Spinal cord (tissue), 10 donors: ENCODE measurements around the gene NOTUM. TPM values are rescaled to one million over a fixed set of nuclear protein-coding genes. Genes with fewer than 3 reads are reported as not detected.
"Not testable (repeated sequence)": the region's sequence is repeated elsewhere in the genome, so short reads cannot be mapped to it uniquely, and the experiment has no call there.

ENCODE experiments used
- DNase-seq, 6 donors: peaks; one replicate each; pipeline versions ENCODE4 v3.0.0 to v3.0.0-alpha.2; 2013 to 2015; ENCODE audit warnings: low spot score in 6 of 6, low read depth in 4 of 6
- H3K27ac ChIP-seq: one replicate; pipeline ENCODE4 v1.5.1; 2013; ENCODE audit warnings: low read depth, low read length, control low read depth
- H3K27me3 ChIP-seq: one replicate; pipeline ENCODE4 v1.6.1; 2013; ENCODE audit warnings: low read length; ENCODE audit not compliant: control insufficient read depth, insufficient read depth
- H3K36me3 ChIP-seq: one replicate; pipeline ENCODE4 v1.6.1; 2013; ENCODE audit warnings: low read length; ENCODE audit not compliant: control insufficient read depth, insufficient read depth
- H3K4me1 ChIP-seq: one replicate; pipeline ENCODE4 v1.6.1; 2013; ENCODE audit warnings: low read length; ENCODE audit not compliant: control insufficient read depth, insufficient read depth
- H3K4me3 ChIP-seq: one replicate; pipeline ENCODE4 v1.5.1; 2013; ENCODE audit warnings: low read depth, low read length, control low read depth
- H3K9me3 ChIP-seq: one replicate; pipeline ENCODE4 v1.6.1; 2013; ENCODE audit warnings: low read length; ENCODE audit not compliant: control insufficient read depth, insufficient read depth
- WGBS: methylation state at CpG from one replicate; pipeline ENCODE4 v1.1.5; 2013; ENCODE audit warnings: missing lambda C conversion rate; ENCODE audit not compliant: insufficient coverage; 5-methylcytosine and 5-hydroxymethylcytosine counted together
- polyA plus RNA-seq, 2 donors: library from polyadenylated mRNA; unstranded; fragments of 120-200 nt; gene quantifications; one replicate each; pipeline ENCODE4 v1.2.1, GENCODE V29; 2013; ENCODE audit not compliant: insufficient read length in 2 of 2
- total RNA-seq, 2 donors: library from RNA; depleted of rRNA in 1 of 2; stranded (reverse); fragments of 120-200 nt in 1 of 2; fragments of >200 nt in 1 of 2; gene quantifications; one replicate each; pipeline versions ENCODE4 v1.2.3 to v1.2.4, GENCODE V29; 2013 to 2014
- donor health status: healthy.

Gene NOTUM
- total and polyA plus RNA-seq, 4 donors, result 0.82 to 3.0 (median 1.1) TPM

DNA sequence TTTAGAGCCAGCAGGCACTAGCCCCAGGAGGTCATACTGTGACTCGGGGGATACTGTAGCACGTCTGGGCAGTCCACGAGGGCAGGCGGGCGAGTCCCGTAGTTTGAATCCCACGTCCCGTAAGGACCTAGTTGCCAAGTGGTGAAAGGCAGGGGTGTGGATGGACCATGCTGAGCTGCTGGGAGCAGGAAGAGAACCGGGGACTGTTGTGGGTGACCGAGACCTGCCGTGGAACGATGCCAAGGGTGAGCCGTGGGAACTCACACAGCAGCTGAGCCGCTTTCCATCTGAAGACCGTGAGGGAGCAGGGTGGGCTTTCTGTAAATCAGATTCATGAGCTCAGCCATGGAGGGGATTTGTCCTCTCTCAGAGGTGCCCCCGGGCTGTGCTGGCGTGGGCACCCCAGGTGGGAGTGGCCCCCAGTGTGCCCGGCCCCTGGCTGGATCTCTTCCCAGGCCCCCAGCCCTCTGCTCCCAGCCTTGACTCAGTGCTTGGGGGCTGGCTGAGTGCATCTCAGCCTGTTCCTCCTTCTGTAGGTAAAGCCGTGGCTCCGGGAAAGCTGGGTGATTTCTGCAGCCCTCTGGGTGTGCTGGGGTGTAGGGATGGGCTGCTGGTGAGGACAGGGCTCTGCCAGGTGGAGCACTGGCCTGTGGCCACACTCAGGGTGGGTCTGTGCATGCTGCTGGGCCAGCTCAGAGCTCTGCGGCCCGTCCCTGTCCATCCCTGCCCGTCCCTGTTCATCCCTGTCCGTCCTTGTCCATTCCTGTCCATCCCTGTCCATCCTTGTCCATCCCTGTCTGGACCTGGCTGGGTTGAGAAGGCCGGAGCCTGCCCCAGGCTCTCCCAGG, 30.1 kb upstream of the NOTUM start:
- Histone ChIP-seq H3K4me3 (no peak overlapping the region), H3K27ac (peak overlapping the region; percentile 65), H3K4me1 (peaks cover 58% of the 10 kb centered on the region), H3K27me3 (no peaks in the 10 kb centered on the region), H3K9me3 (no peaks in the 10 kb centered on the region), H3K36me3 (peaks cover 93% of the 10 kb centered on the region)
- WGBS, result 58% methylated on average over 24 of the region's 25 CpGs
- no peak for DNase-seq

DNA sequence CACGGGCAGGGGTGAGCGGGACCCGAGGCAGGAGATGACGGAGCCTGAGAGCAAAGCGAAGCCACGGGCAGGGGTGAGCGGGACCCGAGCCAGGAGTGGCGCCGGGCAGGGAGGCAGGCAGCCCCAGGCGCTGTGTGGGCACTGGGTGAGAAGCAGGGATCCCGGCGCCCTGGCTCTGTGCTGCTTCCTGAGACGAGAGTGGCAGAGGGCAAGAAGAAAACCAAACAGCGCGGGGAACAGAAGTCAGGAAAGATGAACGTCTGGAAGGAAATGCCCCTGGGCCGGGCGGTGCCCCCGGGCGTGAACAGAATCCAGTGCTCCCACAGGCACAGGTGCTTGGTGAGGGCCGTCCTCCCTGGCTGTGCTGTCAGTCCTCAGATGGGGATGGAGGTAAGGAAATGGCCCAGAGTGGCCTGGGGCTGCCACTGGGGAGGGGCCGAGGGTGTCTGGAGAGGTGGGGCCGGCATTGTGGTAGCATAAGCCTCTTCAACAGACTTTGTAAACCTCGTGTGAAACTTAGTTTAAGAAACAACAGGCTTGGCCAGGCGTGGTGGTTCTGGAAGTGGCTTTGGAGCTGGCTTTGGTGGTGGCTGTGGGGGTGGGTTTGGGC, 26.3 kb upstream of the NOTUM start:
- Histone ChIP-seq H3K9me3 (no peaks in the 10 kb centered on the region), H3K36me3 (peaks cover 96% of the 10 kb centered on the region), H3K4me3 (no peak overlapping the region), H3K27me3 (no peaks in the 10 kb centered on the region), H3K4me1 (peaks cover 21% of the 10 kb centered on the region), H3K27ac (no peak overlapping the region)
- WGBS, result 93% methylated on average over 26 of the region's 26 CpGs
- DNase-seq, result no peak

DNA sequence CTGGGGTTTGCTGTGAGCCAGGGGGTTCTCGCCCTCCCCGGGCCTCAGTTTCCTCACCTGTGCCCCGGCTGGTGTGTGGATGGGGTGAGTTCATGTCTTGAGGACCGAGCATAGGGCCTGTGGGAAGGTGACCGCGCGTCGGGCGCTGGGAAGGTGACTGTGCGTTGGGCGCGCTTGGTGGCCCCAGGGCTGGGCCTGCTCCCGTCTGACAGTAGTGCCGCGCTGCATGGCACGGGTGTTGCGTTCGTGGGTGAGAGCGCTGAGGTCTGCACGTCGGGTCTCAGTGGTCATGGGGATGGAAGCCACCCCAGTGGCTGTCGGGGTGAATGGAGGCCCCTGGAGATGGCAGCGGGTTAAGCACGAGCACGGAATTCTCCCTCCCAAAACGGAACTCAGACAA, 25.6 kb upstream of the NOTUM start:
- no peak overlapping the region for H3K27ac ChIP-seq
- no peaks in the 10 kb centered on the region for H3K27me3 ChIP-seq
- DNase-seq, result no peak
- H3K4me3 ChIP-seq, result no peak overlapping the region
- peaks cover 14% of the 10 kb centered on the region for H3K4me1 ChIP-seq
- no peaks in the 10 kb centered on the region for H3K9me3 ChIP-seq
- 96% methylated on average over 26 of the region's 26 CpGs for WGBS
- peaks cover 93% of the 10 kb centered on the region for H3K36me3 ChIP-seq

DNA sequence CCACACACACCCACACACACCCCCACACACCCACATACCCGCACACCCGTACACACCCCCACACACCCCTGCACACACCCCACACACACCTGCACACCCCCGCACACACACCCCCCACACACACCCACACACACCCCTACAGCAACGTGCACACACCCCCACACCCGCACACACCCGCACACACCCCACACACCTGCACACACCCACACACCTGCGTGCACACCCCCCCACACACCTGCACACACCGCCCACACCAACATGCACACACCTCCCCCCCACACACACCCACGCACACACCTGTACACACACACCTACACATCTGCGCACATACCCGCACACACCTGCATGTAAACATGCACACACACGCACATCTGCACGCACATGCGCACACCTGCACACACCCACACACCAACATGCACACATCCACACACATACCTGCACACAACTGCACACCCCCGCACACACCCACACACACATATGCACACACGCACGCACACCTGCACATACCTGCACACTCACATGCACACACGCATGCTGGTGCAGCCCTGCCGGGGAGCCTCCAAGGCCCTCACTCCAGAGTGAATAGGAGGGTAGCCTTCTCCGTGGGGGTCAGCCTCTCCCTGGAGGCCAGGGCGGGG, 23.9 kb upstream of the NOTUM start:
- Histone ChIP-seq H3K4me3 (no peak overlapping the region), H3K4me1 (no peaks in the 10 kb centered on the region), H3K27ac (no peak overlapping the region), H3K27me3 (no peaks in the 10 kb centered on the region), H3K36me3 (peaks cover 84% of the 10 kb centered on the region), H3K9me3 (no peaks in the 10 kb centered on the region)
- DNase-seq, result no peak
- 93% methylated on average over 13 of the region's 21 CpGs for WGBS

DNA sequence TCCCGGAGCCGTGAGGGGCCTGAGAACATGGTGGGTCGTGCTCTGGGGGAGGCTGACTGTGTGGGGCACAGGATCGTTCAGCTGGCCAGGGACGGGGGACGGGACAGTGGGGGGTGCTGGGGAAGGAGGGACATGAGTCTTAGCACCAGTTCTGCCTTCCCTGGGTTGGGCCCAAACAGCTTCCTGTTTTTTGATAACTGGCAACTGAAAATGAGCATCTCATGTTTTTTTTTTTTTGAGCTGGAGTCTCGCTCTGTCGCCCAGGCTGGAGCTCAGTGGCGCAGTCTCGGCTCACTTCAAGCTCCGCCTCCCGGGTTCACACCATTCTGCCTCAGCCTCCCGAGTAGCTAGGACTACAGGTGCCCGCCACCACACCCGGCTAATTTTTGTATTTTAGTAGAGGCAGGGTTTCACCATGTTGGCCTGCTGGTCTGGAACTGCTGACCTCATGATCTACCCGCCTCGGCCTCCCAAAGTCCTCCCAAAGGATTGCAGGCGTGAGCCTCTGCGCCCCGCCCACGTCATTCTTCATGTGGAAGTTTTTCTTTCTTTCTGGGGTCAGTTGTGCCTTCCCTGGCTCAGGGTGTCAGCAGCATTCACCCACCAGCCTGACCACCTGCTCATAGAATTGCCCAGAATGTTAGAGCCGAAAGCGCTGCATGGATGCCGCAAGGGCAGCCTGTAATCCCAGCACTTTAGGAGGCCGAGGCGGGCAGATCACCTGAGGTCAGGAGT, 22.8 kb upstream of the NOTUM start:
- H3K4me3 ChIP-seq, result no peak overlapping the region
- peaks cover 4% of the 10 kb centered on the region for H3K4me1 ChIP-seq
- H3K36me3 ChIP-seq, result peaks cover 86% of the 10 kb centered on the region
- 97% methylated on average over 18 of the region's 26 CpGs for WGBS
- H3K9me3 ChIP-seq, result no peaks in the 10 kb centered on the region
- no peak for DNase-seq
- H3K27ac ChIP-seq, result no peak overlapping the region
- H3K27me3 ChIP-seq, result no peaks in the 10 kb centered on the region

DNA sequence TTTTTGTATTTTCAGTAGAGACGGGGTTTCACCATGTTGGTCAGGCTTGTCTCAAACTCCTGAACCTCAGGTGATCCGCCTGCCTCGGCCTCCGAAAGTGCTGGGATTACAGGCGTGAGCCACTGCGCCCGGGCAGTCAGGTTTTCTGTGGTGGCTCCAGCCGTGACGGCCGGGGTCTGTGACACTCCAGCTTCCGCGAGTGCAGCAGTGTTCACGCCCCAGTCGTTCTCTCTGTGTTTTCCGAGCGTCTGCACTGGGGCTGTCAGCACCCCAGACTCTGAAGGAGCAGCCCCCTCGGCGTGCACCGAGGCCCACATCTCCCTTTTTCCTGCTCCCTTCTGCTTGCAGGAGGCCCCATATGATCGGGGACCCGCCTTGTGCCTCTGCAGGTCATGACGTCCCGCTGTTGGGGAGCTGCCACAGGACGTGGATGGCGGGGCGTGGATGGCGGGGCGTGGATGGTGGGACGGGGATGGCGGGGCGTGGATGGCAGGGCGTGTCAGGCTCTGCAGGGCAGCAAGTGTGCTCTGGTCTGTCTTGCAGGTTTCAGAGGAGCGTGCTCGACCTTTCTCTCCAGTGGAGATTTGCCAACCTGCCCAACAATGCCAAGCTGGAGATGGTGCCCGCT, 22.1 kb upstream of the NOTUM start:
- Histone ChIP-seq H3K4me1 (peaks cover 11% of the 10 kb centered on the region), H3K9me3 (no peaks in the 10 kb centered on the region), H3K27me3 (no peaks in the 10 kb centered on the region), H3K4me3 (no peak overlapping the region), H3K27ac (no peak overlapping the region), H3K36me3 (peaks cover 84% of the 10 kb centered on the region)
- no peak for DNase-seq
- WGBS, result 98% methylated on average over 35 of the region's 35 CpGs

DNA sequence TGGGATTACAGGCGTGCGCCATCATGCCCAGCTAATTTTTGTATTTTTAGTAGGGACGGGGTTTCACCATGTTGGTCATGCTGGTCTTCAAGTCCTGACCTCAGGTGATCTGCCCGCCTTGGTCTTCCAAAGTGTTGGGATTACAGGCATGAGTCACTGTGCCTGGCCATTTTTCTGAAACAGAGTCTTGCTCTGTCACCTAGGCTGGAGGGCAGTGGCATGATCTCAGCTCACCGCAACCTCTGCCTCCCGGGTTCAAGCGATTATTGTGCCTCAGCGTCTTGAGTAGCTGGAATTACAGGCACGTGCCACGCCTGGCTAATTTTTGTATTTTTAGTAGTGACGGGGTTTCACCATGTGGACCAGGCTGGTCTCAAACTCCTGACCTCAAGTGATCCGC, 20.5 kb upstream of the NOTUM start:
- Histone ChIP-seq H3K36me3 (peaks cover 70% of the 10 kb centered on the region), H3K4me1 (peaks cover 19% of the 10 kb centered on the region)
- WGBS, result 94% methylated on average over 12 of the region's 12 CpGs
- DNase-seq, H3K27me3 ChIP-seq, H3K4me3 ChIP-seq, H3K9me3 ChIP-seq, H3K27ac ChIP-seq: not testable (repeated sequence)

DNA sequence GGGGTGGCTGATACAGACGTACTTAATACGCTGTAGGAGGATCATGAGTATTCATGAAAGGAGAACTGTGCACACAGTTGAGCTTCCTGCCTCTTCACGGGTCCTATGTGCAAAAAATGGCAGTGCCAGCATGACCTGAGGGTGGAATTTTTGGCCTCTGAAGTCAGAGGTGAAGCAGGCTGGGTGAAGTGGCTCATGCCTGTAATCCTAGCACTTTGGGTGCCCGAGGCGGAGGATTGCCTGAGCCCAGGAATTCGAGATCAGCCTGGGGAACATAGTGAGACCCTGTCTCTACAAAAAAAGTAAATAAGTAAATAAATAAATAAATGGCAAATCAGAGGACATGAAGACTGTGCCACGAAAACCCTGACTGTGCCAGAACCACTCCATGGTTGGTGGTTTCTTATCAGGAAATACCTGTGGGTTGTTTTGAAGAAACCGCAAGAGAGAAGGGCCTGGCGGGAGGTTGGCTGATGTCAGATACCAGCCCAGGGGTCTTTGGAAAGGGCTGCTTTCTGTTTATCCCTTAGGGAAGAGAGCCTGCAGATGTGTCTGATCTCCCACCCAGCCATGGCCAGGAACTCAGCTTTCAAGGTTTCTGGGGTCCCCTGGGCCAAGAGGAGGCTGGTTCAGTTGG, 19.8 kb upstream of the NOTUM start:
- Histone ChIP-seq H3K36me3 (peaks cover 63% of the 10 kb centered on the region), H3K27me3 (no peaks in the 10 kb centered on the region), H3K27ac (no peak overlapping the region), H3K4me3 (no peak overlapping the region), H3K9me3 (no peaks in the 10 kb centered on the region), H3K4me1 (peaks cover 24% of the 10 kb centered on the region)
- 86% methylated on average over 6 of the region's 9 CpGs for WGBS
- no peak for DNase-seq

DNA sequence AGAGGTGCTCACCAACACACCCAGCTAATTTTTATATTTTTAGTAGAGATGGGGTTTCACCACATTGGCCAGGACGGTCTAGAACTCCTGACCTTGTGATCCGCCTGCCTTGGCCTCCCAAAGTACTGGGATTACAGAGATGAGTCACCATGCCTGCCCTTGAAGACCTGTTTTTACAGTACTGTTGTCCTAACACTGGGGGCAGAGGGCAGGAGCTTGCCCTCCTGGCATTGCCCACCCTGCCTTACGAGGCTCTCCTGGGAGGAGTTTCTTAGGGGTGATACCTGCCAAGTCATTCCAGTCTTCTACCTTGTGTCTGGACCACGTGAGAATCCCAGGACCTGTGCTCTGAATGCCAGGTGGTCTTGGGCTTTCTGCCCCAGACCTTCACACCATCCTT, 19.1 kb upstream of the NOTUM start:
- WGBS, result 100% methylated on average over 3 of the region's 4 CpGs
- Histone ChIP-seq H3K9me3 (no peaks in the 10 kb centered on the region), H3K4me3 (no peak overlapping the region), H3K36me3 (peaks cover 56% of the 10 kb centered on the region), H3K27ac (no peak overlapping the region), H3K4me1 (peaks cover 24% of the 10 kb centered on the region), H3K27me3 (no peaks in the 10 kb centered on the region)
- no peak for DNase-seq
